RWPE1 (cell line): Measurements from ENCODE around the gene HINT2.

Experiments used
- CTCF ChIA-PET: fragments of 350-600 bp; sonication (Branson Sonifier 250); formaldehyde crosslinking; extraction: SDS; loops from one replicate; lab custom pipeline; 2021; lab: Yijun Ruan, JAX
- POLR2A ChIA-PET: fragments of 400-600 bp; formaldehyde crosslinking; extraction: SDS; loops from one replicate; lab custom pipeline; 2020; ENCODE audit warnings: antibody characterized with exemption; ENCODE audit not compliant: low non-redundant PET; lab: Yijun Ruan, JAX
- DNase-seq: peaks from one replicate; pipeline ENCODE4 v3.0.0; 2012; ENCODE audit warnings: low spot score
- H3K27ac ChIP-seq: fragments of 450-650 bp; 2 replicates; pipeline ENCODE4 v1.5.1; 2017
- CTCF ChIP-seq: fragments of 450-650 bp; conservative IDR thresholded peaks from 2 replicates; pipeline ENCODE4 v1.5.1; 2017; ENCODE audit warnings: low read depth, mild to moderate bottlenecking

The HINT2 gene

DNA sequence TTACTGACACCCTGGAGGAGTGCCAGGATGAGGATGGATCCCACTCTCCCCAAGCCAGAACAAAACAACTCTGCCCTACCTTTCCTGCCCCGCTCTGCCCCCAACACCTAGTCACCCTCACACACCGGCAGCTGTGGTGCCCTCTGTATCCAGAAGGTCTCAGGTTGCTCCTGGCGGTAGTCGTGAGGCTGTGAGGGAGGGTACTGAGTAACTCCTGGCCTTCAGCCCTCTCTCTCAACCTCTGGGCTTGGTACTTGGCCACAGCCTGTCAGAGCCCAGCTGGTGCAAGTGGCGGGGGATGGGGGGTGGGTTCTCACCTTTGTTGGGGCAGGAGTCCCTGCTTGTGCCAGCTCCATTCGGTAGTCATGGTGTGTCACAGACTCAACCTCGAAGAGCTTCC, 4.7 kb downstream of the HINT2 start:
- ChIA-PET POLR2A (no interaction called here), CTCF (interaction anchor here (0.6 kb wide), 1 partner anchor 93 kb away, joined by 3 read pairs; no protein-coding TSS in a partner anchor)
- no peak for TF ChIP-seq CTCF
- no peak overlapping the region for H3K27ac ChIP-seq
- no peak for DNase-seq

DNA sequence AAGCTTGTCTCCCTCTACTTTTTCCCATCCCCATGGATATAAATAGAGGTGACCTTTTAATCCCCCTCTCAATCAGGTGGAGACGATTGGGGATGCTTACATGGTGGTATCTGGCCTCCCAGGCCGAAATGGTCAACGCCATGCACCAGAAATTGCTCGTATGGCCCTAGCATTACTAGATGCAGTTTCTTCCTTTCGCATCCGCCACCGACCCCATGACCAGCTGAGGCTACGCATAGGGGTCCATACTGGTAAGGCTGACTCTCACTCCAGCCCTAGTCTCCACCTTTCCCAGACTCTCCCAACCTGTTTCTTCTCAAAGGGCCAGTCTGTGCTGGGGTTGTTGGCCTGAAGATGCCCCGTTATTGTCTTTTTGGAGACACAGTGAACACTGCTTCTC, 6.4 kb downstream of the HINT2 start:
- ChIA-PET POLR2A (no interaction called here), CTCF (interaction anchor here (0.6 to 3.4 kb wide), 3 partner anchors 18 to 147 kb away, joined by 3 to 10 read pairs (median 4); no protein-coding TSS in a partner anchor)
- H3K27ac ChIP-seq: no peak overlapping the region
- TF ChIP-seq CTCF: no peak
- DNase-seq: no peak

DNA sequence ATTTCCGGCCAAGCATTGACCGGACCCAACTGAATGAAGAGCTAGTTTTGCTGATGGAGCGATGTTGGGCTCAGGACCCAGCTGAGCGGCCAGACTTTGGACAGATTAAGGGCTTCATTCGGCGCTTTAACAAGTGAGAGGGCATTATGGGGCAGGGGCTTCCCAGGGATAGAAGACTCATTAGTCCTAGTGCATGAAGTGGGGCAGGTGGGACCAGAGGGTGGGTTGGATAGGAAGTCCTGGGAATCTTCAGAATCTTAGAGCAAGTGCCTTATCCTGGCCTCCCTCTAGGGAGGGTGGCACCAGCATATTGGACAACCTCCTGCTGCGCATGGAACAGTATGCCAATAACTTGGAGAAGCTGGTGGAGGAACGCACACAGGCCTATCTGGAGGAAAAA, 8.7 kb downstream of the HINT2 start:
- ChIA-PET POLR2A (no interaction called here), CTCF (interaction anchor here (3.4 kb wide), 1 partner anchor 16 kb away, joined by 10 read pairs; no protein-coding TSS in a partner anchor)
- H3K27ac ChIP-seq: no peak overlapping the region
- no peak for TF ChIP-seq CTCF
- no peak for DNase-seq

- no peak for TF ChIP-seq CTCF
- DNase-seq: no peak
- no peak overlapping the region for H3K27ac ChIP-seq
- ChIA-PET POLR2A (no interaction called here), CTCF (interaction anchor here (0.5 to 1.6 kb wide), 3 partner anchors 11 to 105 kb away, joined by 3 to 5 read pairs (median 4); partner anchors contain the start of gene HRCT1)
These were observed 13.3 kb downstream of the HINT2 start for GRCh38 chr9:35801328-35802128.

DNA sequence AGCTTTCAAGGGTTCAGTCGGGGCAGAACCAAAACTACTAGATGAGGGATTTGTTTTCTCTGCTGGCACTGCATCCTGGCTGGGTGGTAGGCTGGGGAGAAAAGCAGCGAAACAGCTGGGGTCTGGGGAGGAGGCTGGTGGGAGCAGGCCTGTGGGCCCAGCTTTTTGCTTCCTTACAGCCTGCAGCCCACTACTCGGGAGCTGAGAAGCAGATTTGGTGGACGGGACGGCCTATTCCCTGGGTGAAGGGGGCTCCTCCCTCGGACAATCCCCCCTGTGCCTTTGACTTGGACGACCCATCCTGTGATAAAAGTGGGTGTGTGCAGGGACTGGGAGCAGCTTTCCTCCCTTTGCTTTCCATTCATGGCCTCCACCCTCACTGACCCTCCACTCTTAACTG, 14.3 kb downstream of the HINT2 start:
- H3K27ac ChIP-seq: no peak overlapping the region
- ChIA-PET CTCF (interaction anchor here (1.6 kb wide), 1 partner anchor 10 kb away, joined by 5 read pairs; no protein-coding TSS in a partner anchor), POLR2A (no interaction called here)
- TF ChIP-seq CTCF: no peak
- DNase-seq: no peak

DNA sequence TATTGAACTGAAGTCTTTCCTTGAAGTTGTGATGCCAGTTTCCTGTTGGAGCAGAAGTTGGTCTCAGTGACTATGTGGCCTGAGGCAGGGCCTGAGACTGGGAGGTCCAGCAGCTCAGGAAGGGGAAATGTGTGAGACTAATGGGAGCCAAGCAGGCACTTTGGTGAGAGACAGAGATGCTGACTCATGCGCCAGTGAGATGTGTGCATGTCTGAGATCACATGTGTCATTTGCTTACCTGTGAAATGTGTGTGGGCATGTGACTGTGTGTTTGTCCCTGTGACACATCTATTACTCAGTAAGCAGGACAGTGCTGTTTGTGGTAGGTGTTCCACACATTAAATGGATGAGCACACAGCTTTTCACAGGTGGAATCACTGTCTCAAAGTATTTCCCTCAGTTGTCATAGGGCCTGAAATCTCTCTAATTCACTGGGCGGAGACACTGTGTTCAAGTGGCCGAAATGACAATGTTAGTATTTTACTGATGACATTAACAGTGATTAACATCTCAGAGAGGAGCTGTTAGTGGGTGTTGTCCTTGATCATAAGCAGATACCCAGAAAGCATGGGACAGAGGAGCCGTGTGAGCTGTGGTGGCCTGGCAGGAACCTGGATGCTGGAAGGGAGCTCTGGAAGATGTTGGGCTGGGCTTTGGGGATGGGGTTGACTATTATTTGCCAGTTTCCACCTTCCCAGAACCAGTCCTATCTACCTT, 16.0 kb downstream of the HINT2 start:
- POLR2A ChIA-PET: no interaction called here
- CTCF ChIA-PET: interaction anchor here (0.5 to 0.8 kb wide), 2 partner anchors 9 to 250 kb away, joined by 3 to 4 read pairs; no protein-coding TSS in a partner anchor
- peak overlapping the region; percentile 51 for H3K27ac ChIP-seq
- peak; percentile 75 for DNase-seq
- TF ChIP-seq CTCF: no peak
